WTC11 (cell line): Measurements from ENCODE around the gene HP1BP3. TPM values are rescaled to one million over a fixed set of nuclear protein-coding genes. Genes with fewer than 3 reads are reported as not detected.

Experiments
- ATAC-seq: fragments of 200-7000 bp; cut with Tn5 transposase; 2 replicates; pipeline ENCODE4 v1.10.0; 2021; ENCODE audit warnings: mild to moderate bottlenecking, moderate library complexity
- CTCF ChIA-PET: fragments of 300-600 bp; sonication (Branson Sonifier 250); formaldehyde crosslinking; loops from one replicate; lab custom pipeline; 2021; ENCODE audit warnings: antibody characterized with exemption; lab: Charles Lee
- POLR2A ChIA-PET: fragments of 350-600 bp; sonication (Branson Sonifier 250); formaldehyde crosslinking; loops from one replicate; lab custom pipeline; 2021; ENCODE audit warnings: antibody characterized with exemption; lab: Charles Lee
- DNase-seq: peaks from one replicate; pipeline ENCODE4 v3.0.0; 2021; ENCODE audit warnings: low spot score
- H3K27ac Mint-ChIP-seq: 2 replicates; pipeline ENCODE4 v1.8.0; 2021; ENCODE audit warnings: mixed read lengths
- H3K27me3 Mint-ChIP-seq: 2 replicates; pipeline ENCODE4 v1.8.0; 2021; ENCODE audit warnings: low read depth, mild to moderate bottlenecking, moderate library complexity, mixed read lengths
- H3K36me3 Mint-ChIP-seq: 2 replicates; pipeline ENCODE4 v1.8.0; 2021; ENCODE audit warnings: mixed read lengths
- H3K4me1 Mint-ChIP-seq: 2 replicates; pipeline ENCODE4 v1.8.0; 2022; ENCODE audit warnings: mixed read lengths
- H3K4me3 Mint-ChIP-seq: 2 replicates; pipeline ENCODE4 v1.8.0; 2021; ENCODE audit warnings: mild to moderate bottlenecking, moderate library complexity, mixed read lengths
- H3K9me3 Mint-ChIP-seq: 2 replicates; pipeline ENCODE4 v1.8.0; 2021; ENCODE audit warnings: mixed read lengths
- AR ChIP-seq: fragments of 250-450 bp; sonication (Bioruptor Pico); IDR thresholded peaks from 2 replicates; pipeline ENCODE4 v1.9.0; 2021; ENCODE audit warnings: mild to moderate bottlenecking
- ATF2 ChIP-seq: sonication (generic); formaldehyde crosslinking; IDR thresholded peaks from 2 replicates; pipeline ENCODE4 v1.8.1; 2022; ENCODE audit warnings: low read depth, missing genetic modification reagents, borderline replicate concordance
- CREM ChIP-seq: sonication (generic); formaldehyde crosslinking; IDR thresholded peaks from 2 replicates; pipeline ENCODE4 v1.8.1; 2022; ENCODE audit warnings: mild to moderate bottlenecking, missing genetic modification reagents, moderate library complexity
- KAT7 ChIP-seq: sonication (generic); formaldehyde crosslinking; IDR thresholded peaks from 2 replicates; pipeline ENCODE4 v1.8.1; 2023; ENCODE audit warnings: missing genetic modification reagents, mild to moderate bottlenecking, borderline replicate concordance
- MAX ChIP-seq: sonication (generic); formaldehyde crosslinking; IDR thresholded peaks from 2 replicates; pipeline ENCODE4 v1.8.0; 2022; ENCODE audit warnings: mild to moderate bottlenecking, missing genetic modification reagents
- ZNF121 ChIP-seq: sonication (generic); formaldehyde crosslinking; IDR thresholded peaks from 2 replicates; pipeline ENCODE4 v1.8.0; 2023; ENCODE audit warnings: missing genetic modification reagents
- ZNF263 ChIP-seq: sonication (generic); formaldehyde crosslinking; IDR thresholded peaks from 2 replicates; pipeline ENCODE4 v1.8.1; 2022; ENCODE audit warnings: low read depth, mild to moderate bottlenecking, moderate library complexity, missing genetic modification reagents
- ZNF281 ChIP-seq: sonication (generic); formaldehyde crosslinking; IDR thresholded peaks from 2 replicates; pipeline ENCODE4 v1.8.0; 2023; ENCODE audit warnings: mild to moderate bottlenecking, missing genetic modification reagents
- ZNF317 ChIP-seq: sonication (generic); formaldehyde crosslinking; IDR thresholded peaks from 2 replicates; pipeline ENCODE4 v1.8.1; 2023; ENCODE audit warnings: low read depth, mild to moderate bottlenecking, moderate library complexity, missing genetic modification reagents, borderline replicate concordance
- ZNF425 ChIP-seq: fragments of 250-450 bp; sonication (Bioruptor Pico); conservative IDR thresholded peaks from 2 replicates; pipeline ENCODE4 v1.9.0; 2021; ENCODE audit warnings: mild to moderate bottlenecking
- total RNA-seq: library from RNA; stranded (reverse); gene quantifications from 3 replicates; pipeline ENCODE4 v1.2.3, GENCODE V29; 2021
- TF ChIP-seq, protein P1 (sequence below): sonication (generic); formaldehyde crosslinking; IDR thresholded peaks from 2 replicates; pipeline ENCODE4 v1.8.1; 2023; ENCODE audit warnings: mild to moderate bottlenecking, moderate library complexity, missing genetic modification reagents
- TF ChIP-seq, protein P2 (sequence below): sonication (generic); formaldehyde crosslinking; IDR thresholded peaks from 2 replicates; pipeline ENCODE4 v1.8.1; 2023; ENCODE audit warnings: mild to moderate bottlenecking, missing genetic modification reagents
- TF ChIP-seq, protein P3 (sequence below): sonication (generic); formaldehyde crosslinking; IDR thresholded peaks from 2 replicates; pipeline ENCODE4 v1.8.1; 2023; ENCODE audit warnings: mild to moderate bottlenecking, missing genetic modification reagents, moderate library complexity
- TF ChIP-seq, protein P4 (sequence below): sonication (generic); formaldehyde crosslinking; conservative IDR thresholded peaks from 2 replicates; pipeline ENCODE4 v1.8.1; 2023; ENCODE audit warnings: mild to moderate bottlenecking, low read depth, missing genetic modification reagents, moderate library complexity

HP1BP3 gene
- total RNA-seq, 1 experiment from 2014 or later, result 121 TPM

DNA sequence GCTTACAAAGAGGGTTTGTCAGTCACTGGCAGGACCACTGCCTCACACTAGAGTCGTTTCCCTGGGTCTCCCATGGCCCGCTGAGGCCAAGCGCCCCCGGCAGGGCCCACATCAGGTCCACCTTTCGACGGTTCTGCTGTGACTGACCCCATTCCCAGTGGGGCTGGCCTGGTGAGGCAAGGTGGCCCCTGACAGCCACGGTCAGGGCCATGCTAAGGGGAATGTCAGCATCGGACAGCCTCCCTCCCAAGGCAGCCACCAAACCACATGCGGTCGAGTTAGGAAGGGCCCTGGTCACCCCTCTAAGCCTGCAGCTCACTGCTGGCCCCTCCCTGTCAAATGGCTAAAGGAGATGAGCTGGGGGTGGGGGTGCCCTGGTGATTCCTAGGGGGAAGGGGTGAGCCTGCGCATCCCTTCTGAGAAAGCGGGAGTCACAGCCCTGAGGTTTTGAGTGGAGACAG lies 66.4 kb downstream of the HP1BP3 start (continued):
- TF ChIP-seq ATF2, result no peak
- TF ChIP-seq, protein P1, sequence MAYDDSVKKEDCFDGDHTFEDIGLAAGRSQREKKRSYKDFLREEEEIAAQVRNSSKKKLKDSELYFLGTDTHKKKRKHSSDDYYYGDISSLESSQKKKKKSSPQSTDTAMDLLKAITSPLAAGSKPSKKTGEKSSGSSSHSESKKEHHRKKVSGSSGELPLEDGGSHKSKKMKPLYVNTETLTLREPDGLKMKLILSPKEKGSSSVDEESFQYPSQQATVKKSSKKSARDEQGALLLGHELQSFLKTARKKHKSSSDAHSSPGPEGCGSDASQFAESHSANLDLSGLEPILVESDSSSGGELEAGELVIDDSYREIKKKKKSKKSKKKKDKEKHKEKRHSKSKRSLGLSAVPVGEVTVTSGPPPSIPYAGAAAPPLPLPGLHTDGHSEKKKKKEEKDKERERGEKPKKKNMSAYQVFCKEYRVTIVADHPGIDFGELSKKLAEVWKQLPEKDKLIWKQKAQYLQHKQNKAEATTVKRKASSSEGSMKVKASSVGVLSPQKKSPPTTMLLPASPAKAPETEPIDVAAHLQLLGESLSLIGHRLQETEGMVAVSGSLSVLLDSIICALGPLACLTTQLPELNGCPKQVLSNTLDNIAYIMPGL (CRISPR knock-in tag), result no peak
- TF ChIP-seq ZNF281, result no peak
- TF ChIP-seq, protein P2, sequence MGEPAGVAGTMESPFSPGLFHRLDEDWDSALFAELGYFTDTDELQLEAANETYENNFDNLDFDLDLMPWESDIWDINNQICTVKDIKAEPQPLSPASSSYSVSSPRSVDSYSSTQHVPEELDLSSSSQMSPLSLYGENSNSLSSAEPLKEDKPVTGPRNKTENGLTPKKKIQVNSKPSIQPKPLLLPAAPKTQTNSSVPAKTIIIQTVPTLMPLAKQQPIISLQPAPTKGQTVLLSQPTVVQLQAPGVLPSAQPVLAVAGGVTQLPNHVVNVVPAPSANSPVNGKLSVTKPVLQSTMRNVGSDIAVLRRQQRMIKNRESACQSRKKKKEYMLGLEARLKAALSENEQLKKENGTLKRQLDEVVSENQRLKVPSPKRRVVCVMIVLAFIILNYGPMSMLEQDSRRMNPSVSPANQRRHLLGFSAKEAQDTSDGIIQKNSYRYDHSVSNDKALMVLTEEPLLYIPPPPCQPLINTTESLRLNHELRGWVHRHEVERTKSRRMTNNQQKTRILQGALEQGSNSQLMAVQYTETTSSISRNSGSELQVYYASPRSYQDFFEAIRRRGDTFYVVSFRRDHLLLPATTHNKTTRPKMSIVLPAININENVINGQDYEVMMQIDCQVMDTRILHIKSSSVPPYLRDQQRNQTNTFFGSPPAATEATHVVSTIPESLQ (CRISPR knock-in tag), result no peak
- no peak for TF ChIP-seq ZNF263 (CRISPR knock-in tag)

DNA sequence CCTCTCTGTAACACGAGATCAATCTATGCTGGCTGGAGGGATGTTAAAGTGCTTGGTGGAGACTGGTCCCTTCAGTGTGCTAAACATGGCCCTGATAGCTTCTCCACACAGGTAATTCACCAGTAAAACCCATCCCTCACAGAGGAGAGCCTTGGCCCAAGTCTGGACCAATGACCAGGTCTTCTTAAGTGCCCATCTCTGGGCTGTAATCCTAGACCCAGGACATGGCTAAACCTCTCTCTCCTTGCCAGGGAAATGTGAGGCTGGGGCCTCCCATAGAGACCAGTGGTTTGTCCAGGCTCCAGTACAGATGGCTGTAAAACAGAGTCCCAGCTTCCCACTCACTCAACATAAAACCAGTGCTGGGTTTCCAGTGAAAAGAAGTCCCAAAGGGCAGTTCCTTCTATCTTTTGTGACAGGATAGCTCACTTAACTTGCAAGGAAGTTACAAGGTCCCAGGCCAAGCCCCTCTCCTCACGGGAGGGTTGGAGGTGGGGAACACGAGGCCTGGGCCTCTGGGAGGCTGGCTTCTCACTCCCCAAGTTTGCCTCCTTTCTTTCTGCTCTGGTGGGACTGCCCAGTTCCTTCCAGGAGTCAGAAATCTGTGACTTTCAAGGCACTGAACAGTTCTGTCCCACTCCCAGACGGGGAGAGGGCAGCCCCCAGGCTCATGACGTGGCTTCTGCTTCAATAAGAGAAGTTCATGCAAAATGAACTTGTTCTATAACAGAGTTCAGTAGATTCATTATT lies 67.1 kb downstream of the HP1BP3 start:
- Mint-ChIP-seq H3K4me3 (no peak overlapping the region), H3K9me3 (no peaks in the 10 kb centered on the region), H3K27ac (no peak overlapping the region), H3K27me3 (peaks cover 41% of the 10 kb centered on the region), H3K4me1 (peaks cover 12% of the 10 kb centered on the region), H3K36me3 (no peaks in the 10 kb centered on the region)
- POLR2A ChIA-PET, result no interaction called here
- ATAC-seq (no peak), DNase-seq (no peak)
- CTCF ChIA-PET, result interaction anchor here (1.4 kb wide), 1 partner anchor 23 kb away, joined by 5 read pairs; no protein-coding TSS in a partner anchor
- TF ChIP-seq AR (CRISPR knock-in tag) (no peak), KAT7 (CRISPR knock-in tag) (no peak), MAX (CRISPR knock-in tag) (no peak), ZNF121 (no peak), CREM (CRISPR knock-in tag) (no peak), ZNF425 (CRISPR knock-in tag) (no peak), ZNF317 (CRISPR knock-in tag) (no peak)
- TF ChIP-seq, protein P3, sequence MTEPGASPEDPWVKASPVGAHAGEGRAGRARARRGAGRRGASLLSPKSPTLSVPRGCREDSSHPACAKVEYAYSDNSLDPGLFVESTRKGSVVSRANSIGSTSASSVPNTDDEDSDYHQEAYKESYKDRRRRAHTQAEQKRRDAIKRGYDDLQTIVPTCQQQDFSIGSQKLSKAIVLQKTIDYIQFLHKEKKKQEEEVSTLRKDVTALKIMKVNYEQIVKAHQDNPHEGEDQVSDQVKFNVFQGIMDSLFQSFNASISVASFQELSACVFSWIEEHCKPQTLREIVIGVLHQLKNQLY, result no peak
- TF ChIP-seq, protein P4, sequence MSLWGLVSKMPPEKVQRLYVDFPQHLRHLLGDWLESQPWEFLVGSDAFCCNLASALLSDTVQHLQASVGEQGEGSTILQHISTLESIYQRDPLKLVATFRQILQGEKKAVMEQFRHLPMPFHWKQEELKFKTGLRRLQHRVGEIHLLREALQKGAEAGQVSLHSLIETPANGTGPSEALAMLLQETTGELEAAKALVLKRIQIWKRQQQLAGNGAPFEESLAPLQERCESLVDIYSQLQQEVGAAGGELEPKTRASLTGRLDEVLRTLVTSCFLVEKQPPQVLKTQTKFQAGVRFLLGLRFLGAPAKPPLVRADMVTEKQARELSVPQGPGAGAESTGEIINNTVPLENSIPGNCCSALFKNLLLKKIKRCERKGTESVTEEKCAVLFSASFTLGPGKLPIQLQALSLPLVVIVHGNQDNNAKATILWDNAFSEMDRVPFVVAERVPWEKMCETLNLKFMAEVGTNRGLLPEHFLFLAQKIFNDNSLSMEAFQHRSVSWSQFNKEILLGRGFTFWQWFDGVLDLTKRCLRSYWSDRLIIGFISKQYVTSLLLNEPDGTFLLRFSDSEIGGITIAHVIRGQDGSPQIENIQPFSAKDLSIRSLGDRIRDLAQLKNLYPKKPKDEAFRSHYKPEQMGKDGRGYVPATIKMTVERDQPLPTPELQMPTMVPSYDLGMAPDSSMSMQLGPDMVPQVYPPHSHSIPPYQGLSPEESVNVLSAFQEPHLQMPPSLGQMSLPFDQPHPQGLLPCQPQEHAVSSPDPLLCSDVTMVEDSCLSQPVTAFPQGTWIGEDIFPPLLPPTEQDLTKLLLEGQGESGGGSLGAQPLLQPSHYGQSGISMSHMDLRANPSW, result no peak
